K562 (cell line): Measurements from ENCODE around the gene DHTKD1. TPM values are rescaled to one million over a fixed set of nuclear protein-coding genes. Genes with fewer than 3 reads are reported as not detected.

Experiments used
- ATAC-seq: fragments of 200-7000 bp; cut with Tn5 transposase; 3 replicates; pipeline ENCODE4 v1.9.1; 2020; ENCODE audit warnings: moderate library complexity
- BruUV-seq: library from RNA; stranded (reverse); fragments of 400-500 nt; replicated peaks from 2 replicates; lab custom pipeline; 2021; lab: Mats Ljungman, UMichigan
- CTCF ChIA-PET: fragments of 300-600 bp; formaldehyde crosslinking; extraction: SDS; loops from one replicate; lab custom pipeline; 2021; ENCODE audit warnings: low intra/inter-chr PET ratio; lab: Yijun Ruan, JAX
- POLR2A ChIA-PET: fragments of 300-600, 350-650 bp; sonication (Branson Sonifier 250); formaldehyde crosslinking; extraction: SDS; loops from one replicate; lab custom pipeline; 2021; ENCODE audit warnings: antibody characterized with exemption, inconsistent platforms; lab: Yijun Ruan, JAX
- DNase-seq, 4 experiments: peaks; one replicate each; pipeline versions ENCODE4 v3.0.0 to v3.0.0-alpha.2; 2011 to 2018; ENCODE audit warnings: low spot score in 3 of 4, mixed read lengths in 3 of 4; ENCODE audit errors: extremely low read depth in 1 of 4
- FAIRE-seq: peaks from 2 replicates; lab custom pipeline; 2011; peaks lifted over from hg19 to GRCh38; lab: Jason Lieb, UNC
- H2AFZ ChIP-seq: 2 replicates; pipeline ENCODE4 v1.6.0; 2011; ENCODE audit warnings: low read depth, low read length, control low read depth, inconsistent platforms
- H3K27ac ChIP-seq: fragments of 200-600 bp; 3 replicates; pipeline ENCODE4 v1.8.0; 2011; ENCODE audit warnings: low read depth, mild to moderate bottlenecking, control low read depth, inconsistent platforms, low read length, moderate library complexity, mixed read lengths; ENCODE audit errors: extremely low read depth
- H3K27me3 ChIP-seq, 2 experiments: fragments of 300-600 bp in 1 of 2; 2 replicates in 1 of 2; 3 replicates in 1 of 2; pipeline versions ENCODE4 v1.6.0 to v1.8.0; 2011; ENCODE audit warnings: inconsistent platforms in 2 of 2, low read length in 2 of 2, mild to moderate bottlenecking in 1 of 2, mixed read lengths in 1 of 2, moderate library complexity in 1 of 2; ENCODE audit not compliant: control insufficient read depth in 2 of 2, insufficient read depth in 2 of 2
- H3K36me3 ChIP-seq: fragments of 300-600 bp; 3 replicates; pipeline ENCODE4 v1.8.0; 2011; ENCODE audit warnings: mild to moderate bottlenecking, low read length, inconsistent platforms; ENCODE audit not compliant: control insufficient read depth, insufficient read depth
- H3K4me1 ChIP-seq, 2 experiments: fragments of 200-600 bp in 1 of 2; replicated peaks in 1 of 2; 2 replicates in 1 of 2; 3 replicates in 1 of 2; pipeline versions ENCODE4 v1.5.1 to v1.8.0; 2011; ENCODE audit warnings: inconsistent platforms in 2 of 2, low read length in 2 of 2, mild to moderate bottlenecking in 1 of 2, mixed read lengths in 1 of 2, moderate library complexity in 1 of 2; ENCODE audit not compliant: control insufficient read depth in 2 of 2, insufficient read depth in 2 of 2
- H3K4me2 ChIP-seq: 2 replicates; pipeline ENCODE4 v1.6.1; 2011; ENCODE audit warnings: low read length, control low read depth, inconsistent platforms, mixed read lengths; ENCODE audit not compliant: insufficient read depth
- H3K4me3 ChIP-seq: fragments of 200-600 bp; sonication (generic), shearing (Covaris generic); 2 replicates; pipeline ENCODE4 v1.5.1; 2016; ENCODE audit warnings: control low read depth, inconsistent platforms
- H3K79me2 ChIP-seq: fragments of 200-600 bp; 3 replicates; pipeline ENCODE4 v1.8.0; 2011; ENCODE audit warnings: low read length, inconsistent platforms; ENCODE audit not compliant: control insufficient read depth, insufficient read depth
- H3K9ac ChIP-seq, 2 experiments: 2 replicates each; pipeline versions ENCODE4 v1.6.0 to v1.6.1; 2011; ENCODE audit warnings: low read depth in 2 of 2, low read length in 2 of 2, control low read depth in 1 of 2, inconsistent platforms in 1 of 2, mild to moderate bottlenecking in 1 of 2, mixed read lengths in 1 of 2; ENCODE audit not compliant: insufficient read depth in 1 of 2
- H3K9me1 ChIP-seq: one replicate; pipeline ENCODE4 v1.6.0; 2011; ENCODE audit warnings: inconsistent platforms, mild to moderate bottlenecking, low read length, moderate library complexity; ENCODE audit not compliant: control insufficient read depth, insufficient read depth
- H3K9me3 ChIP-seq: replicated peaks from 2 replicates; pipeline ENCODE4 v1.5.1; 2011; ENCODE audit warnings: low read depth, low read length, inconsistent platforms; ENCODE audit not compliant: control insufficient read depth, insufficient read depth
- H4K20me1 ChIP-seq: replicated peaks from 2 replicates; pipeline ENCODE4 v1.6.1; 2011; ENCODE audit warnings: low read length, inconsistent platforms, mixed read lengths; ENCODE audit not compliant: control insufficient read depth, insufficient read depth
- ATF7 ChIP-seq: fragments of 450-650 bp; IDR thresholded peaks from 2 replicates; pipeline ENCODE4 v1.7.1; 2014; ENCODE audit warnings: mild to moderate bottlenecking, moderate library complexity
- BRCA1 ChIP-seq, 2 experiments: fragments of 450-650 bp in 1 of 2; sonication (generic) in 1 of 2; formaldehyde crosslinking in 1 of 2; IDR thresholded peaks; 2 replicates each; pipeline versions ENCODE4 v1.5.0 to v1.6.1; 2017 to 2020; ENCODE audit warnings: mild to moderate bottlenecking in 1 of 2, missing genetic modification reagents in 1 of 2
- ELF1 ChIP-seq: fragments of 200-800 bp; sonication (Bioruptor generic); IDR thresholded peaks from 2 replicates; pipeline ENCODE4 v1.6.1; 2016; ENCODE audit warnings: missing genetic modification characterization, missing compliant biosample characterization
- GATAD2B ChIP-seq: fragments of 450-650 bp; IDR thresholded peaks from 2 replicates; pipeline ENCODE4 v1.6.1; 2017; ENCODE audit warnings: mild to moderate bottlenecking, borderline replicate concordance
- IRF2 ChIP-seq: sonication (generic); formaldehyde crosslinking; IDR thresholded peaks from 2 replicates; pipeline ENCODE4 v1.8.1; 2022; ENCODE audit warnings: mild to moderate bottlenecking, missing genetic modification reagents
- KLF10 ChIP-seq: fragments of 250-450 bp; sonication (Bioruptor Pico); IDR thresholded peaks from 2 replicates; pipeline ENCODE4 v1.6.1; 2021; ENCODE audit warnings: matching md5 sums
- PYGO2 ChIP-seq: fragments of 450-650 bp; IDR thresholded peaks from 2 replicates; pipeline ENCODE4 v1.6.1; 2016; ENCODE audit warnings: mild to moderate bottlenecking, missing genetic modification characterization, moderate library complexity, missing compliant biosample characterization
- RCOR1 ChIP-seq, 2 experiments: IDR thresholded peaks; 2 replicates each; pipeline ENCODE4 v1.6.1; 2012; ENCODE audit warnings: low read depth in 2 of 2, low read length in 2 of 2, borderline replicate concordance in 1 of 2, improper control_type of control experiment in 1 of 2
- ZNF174 ChIP-seq: fragments of 250-450 bp; sonication (Bioruptor Pico); IDR thresholded peaks from 2 replicates; pipeline ENCODE4 v1.4.0; 2020; ENCODE audit warnings: mild to moderate bottlenecking
- ZNF518B ChIP-seq: fragments of 250-450 bp; sonication (Bioruptor Pico); IDR thresholded peaks from 2 replicates; pipeline ENCODE4 v1.5.0; 2021; ENCODE audit warnings: mild to moderate bottlenecking, moderate library complexity
- WGBS: fragments of 100-300 bp; shearing (Covaris generic); methylation state at CpG from one replicate; pipeline ENCODE4 v1.1.6; 2016; ENCODE audit warnings: low coverage, mixed read lengths; ENCODE audit not compliant: insufficient coverage; ENCODE audit errors: missing lambda C conversion rate; 5-methylcytosine and 5-hydroxymethylcytosine counted together
- in situ Hi-C: fragments of 300-500 bp; cut with MboI; formaldehyde crosslinking; loops from 4 replicates; pipeline ENCODE4 v1.15.0; 2018; ENCODE audit warnings: inconsistent platforms, mixed read lengths
- intact Hi-C: fragments of 100-400 bp; cut with micrococcal nuclease; formaldehyde crosslinking; loops from 2 replicates; pipeline ENCODE4 v1.14.2; 2022
- polyA plus RNA-seq, 8 experiments: library from polyadenylated mRNA; depleted of rRNA in 4 of 8; stranded (reverse) in 5 of 8; unstranded in 3 of 8; fragments of >200 nt; fragmentation: Nextera tagmentation in 2 of 8; fragmentation: Illumina TruSeq in 1 of 8; extraction: Ambion mirVana in 2 of 8; extraction: Trizol in 1 of 8; gene quantifications; 2 replicates each; pipeline versions ENCODE4 v1.2.1 to v1.2.3, GENCODE V29; 2011 to 2014; ENCODE audit warnings: inconsistent platforms in 1 of 8, missing spikeins in 1 of 8
- total RNA-seq, 7 experiments: library from RNA; depleted of rRNA in 6 of 7; stranded (reverse); fragments of >200 nt in 6 of 7; fragmentation: Illumina TruSeq in 2 of 7; extraction: Trizol in 2 of 7; gene quantifications; 2 replicates each; pipeline versions ENCODE4 v1.2.1 to v1.2.3, GENCODE V29; 2011 to 2021; ENCODE audit warnings: low replicate concordance in 1 of 7
- TF ChIP-seq, protein P1 (sequence below): fragments of 450-650 bp; formaldehyde crosslinking; IDR thresholded peaks from 2 replicates; pipeline ENCODE4 v1.4.0; 2022; ENCODE audit warnings: mild to moderate bottlenecking, moderate library complexity

DHTKD1 gene
- total and polyA plus RNA-seq, 9 of the 15 experiments (the other 6 are each of a cell fraction or from before 2014, with no cell fraction given): 3.1 to 19.7 (median 6.8) TPM

DNA sequence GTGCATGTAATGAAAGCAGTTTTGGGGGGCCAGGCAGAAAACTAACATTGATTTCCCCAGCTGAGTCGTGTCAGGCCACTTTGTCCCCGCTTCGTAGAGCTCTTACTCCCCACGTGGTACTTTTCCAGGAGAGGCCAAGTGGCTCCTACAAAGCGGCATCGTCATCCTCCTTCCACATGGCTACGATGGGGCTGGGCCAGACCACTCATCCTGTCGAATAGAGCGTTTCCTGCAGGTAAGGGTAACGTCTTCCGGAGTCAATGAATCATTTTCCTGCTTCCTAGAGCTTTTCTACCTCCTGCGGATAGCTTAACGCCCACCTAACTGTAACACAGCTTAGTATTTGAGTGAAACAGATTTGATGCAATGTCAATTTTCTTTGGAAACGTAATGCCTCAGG, 39.0 kb downstream of the DHTKD1 start:
- Histone ChIP-seq H2AFZ (no peak overlapping the region), H3K4me2 (no peak overlapping the region), H4K20me1 (no peaks in the 10 kb centered on the region), H3K9me1 (peaks cover 5% of the 10 kb centered on the region), H3K36me3 (peaks cover 10% of the 10 kb centered on the region; the same call in 2 of the 3 replicates)
- WGBS: 72% methylated on average over 12 of the region's 14 CpGs
- CTCF ChIA-PET: no interaction called here
- in situ Hi-C loops: no loop called here
- FAIRE-seq: no peak
- no peak for TF ChIP-seq KLF10
- TF ChIP-seq, protein P1, sequence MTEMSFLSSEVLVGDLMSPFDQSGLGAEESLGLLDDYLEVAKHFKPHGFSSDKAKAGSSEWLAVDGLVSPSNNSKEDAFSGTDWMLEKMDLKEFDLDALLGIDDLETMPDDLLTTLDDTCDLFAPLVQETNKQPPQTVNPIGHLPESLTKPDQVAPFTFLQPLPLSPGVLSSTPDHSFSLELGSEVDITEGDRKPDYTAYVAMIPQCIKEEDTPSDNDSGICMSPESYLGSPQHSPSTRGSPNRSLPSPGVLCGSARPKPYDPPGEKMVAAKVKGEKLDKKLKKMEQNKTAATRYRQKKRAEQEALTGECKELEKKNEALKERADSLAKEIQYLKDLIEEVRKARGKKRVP: no peak
- TF ChIP-seq ATF7: no peak
- no peak for TF ChIP-seq PYGO2 (tag)
- no peak for TF ChIP-seq ZNF174 (CRISPR knock-in tag)
- no peak for TF ChIP-seq GATAD2B
- TF ChIP-seq ZNF518B: no peak
- no peak for TF ChIP-seq BRCA1 (IDR thresholded peaks at IDR 0.05)
- no peak for TF ChIP-seq BRCA1 (CRISPR knock-in tag; IDR thresholded peaks at IDR 0.05)
- no peak for TF ChIP-seq IRF2
- TF ChIP-seq ELF1: no peak
- no peak for TF ChIP-seq RCOR1 (IDR thresholded peaks at IDR 0.05; ENCODE audit: borderline replicate concordance in 1 of 2, low read depth in 2 of 2, low read length in 2 of 2)
- TF ChIP-seq, all 486 proteins: peak for 0
- Histone ChIP-seq H3K4me3 (no peak overlapping the region), H3K9ac (no peak overlapping the region), H3K27ac (no peak overlapping the region), H3K27me3 (no peaks in the 10 kb centered on the region), H3K4me1 (no peaks in the 10 kb centered on the region), H3K79me2 (no peaks in the 10 kb centered on the region), H3K9me3 (no peaks in the 10 kb centered on the region)
- POLR2A ChIA-PET: interaction anchor here (1.5 kb wide), 1 partner anchor 18 kb away, joined by 5 read pairs; no protein-coding TSS in a partner anchor
- ATAC-seq (no peak), DNase-seq (no peak)
- intact Hi-C loops: no loop called here
- no TSS peak for BruUV-seq
